Activated CD4-positive, CD25-positive, alpha-beta regulatory T cell treated with anti-CD3 and anti-CD28 coated beads, Interleukin-2, amount 50 U/mL, for 24 hours (primary cell): Measurements from ENCODE around the gene ATAD2B.

ENCODE experiments used
- ATAC-seq, 2 donors: fragments of 150-1000 bp; cut with Tn5 transposase; one replicate each; pipeline ENCODE4 v1.10.0; 2021; ENCODE audit warnings: mild to moderate bottlenecking in 1 of 2, moderate library complexity in 1 of 2

ATAD2B gene

GRCh38 chr2:23836505-23836904 lies 90.4 kb downstream of the ATAD2B start:
- no peak for ATAC-seq

- no peak for ATAC-seq
Observed at GRCh38 chr2:23835988-23836387, 90.9 kb downstream of the ATAD2B start.

GRCh38 chr2:23835423-23835822 lies 91.5 kb downstream of the ATAD2B start:
- ATAC-seq = no peak

GRCh38 chr2:23828986-23829385 lies 97.9 kb downstream of the ATAD2B start:
- ATAC-seq = no peak

GRCh38 chr2:23828256-23828980 lies 98.5 kb downstream of the ATAD2B start:
- no peak for ATAC-seq

- no peak for ATAC-seq
Observed at GRCh38 chr2:23827287-23827686, 99.6 kb downstream of the ATAD2B start.

- no peak for ATAC-seq
Observed at GRCh38 chr2:23826771-23827170, 100.2 kb downstream of the ATAD2B start.

GRCh38 chr2:23826040-23826439 lies 100.9 kb downstream of the ATAD2B start:
- peak in 1 of 2 donors; percentile 30 for ATAC-seq

- ATAC-seq = peak in 1 of 2 donors; percentile 36
Observed at GRCh38 chr2:23824777-23825212, 102.1 kb downstream of the ATAD2B start.

- ATAC-seq = no peak
Observed at GRCh38 chr2:23823863-23824262, 103.1 kb downstream of the ATAD2B start.

GRCh38 chr2:23814963-23815362 lies 112.0 kb downstream of the ATAD2B start:
- no peak for ATAC-seq

- no peak for ATAC-seq
Observed at GRCh38 chr2:23813438-23813837, 113.5 kb downstream of the ATAD2B start.

- no peak for ATAC-seq
Observed at GRCh38 chr2:23809150-23809549, 117.8 kb downstream of the ATAD2B start.

- no peak for ATAC-seq
Observed at GRCh38 chr2:23806665-23807249, 120.2 kb downstream of the ATAD2B start.

- ATAC-seq = no peak
Observed at GRCh38 chr2:23806201-23806600, 120.7 kb downstream of the ATAD2B start.

- ATAC-seq = no peak
Observed at GRCh38 chr2:23803965-23804542, 122.9 kb downstream of the ATAD2B start.

- ATAC-seq = no peak
Observed at GRCh38 chr2:23803264-23803964, 123.5 kb downstream of the ATAD2B start.

GRCh38 chr2:23801396-23801795 lies 125.5 kb downstream of the ATAD2B start:
- no peak for ATAC-seq

- no peak for ATAC-seq
Observed at GRCh38 chr2:23794234-23794633, 132.7 kb downstream of the ATAD2B start.

- ATAC-seq = no peak
Observed at GRCh38 chr2:23793476-23793875, 133.4 kb downstream of the ATAD2B start.

- no peak for ATAC-seq
Observed at GRCh38 chr2:23791030-23791429, 135.9 kb downstream of the ATAD2B start.

GRCh38 chr2:23789012-23789411 lies 137.9 kb downstream of the ATAD2B start:
- ATAC-seq = no peak

- peak; percentile 48 to 51 for ATAC-seq
Observed at GRCh38 chr2:23788100-23788499, 138.8 kb downstream of the ATAD2B start.

- ATAC-seq = no peak
Observed at GRCh38 chr2:23784971-23785370, 142.0 kb downstream of the ATAD2B start.
